Activated CD8-positive, alpha-beta memory T cell treated with anti-CD3 and anti-CD28 coated beads for 24 hours (primary cell): ENCODE data around the gene SHPK.

Experiments
- DNase-seq: peaks from one replicate; pipeline ENCODE4 v3.0.0-alpha.2; 2020

The SHPK gene

GRCh38 chr17:3626831-3627768 is 8.9 kb downstream of the SHPK start:
- DNase-seq: no peak

GRCh38 chr17:3622977-3623594 is 13.0 kb downstream of the SHPK start:
- DNase-seq: no peak

GRCh38 chr17:3621146-3621720 is 14.8 kb downstream of the SHPK start:
- DNase-seq: no peak

- DNase-seq: no peak
Observed at GRCh38 chr17:3615160-3615870, 20.7 kb downstream of the SHPK start.

DNA sequence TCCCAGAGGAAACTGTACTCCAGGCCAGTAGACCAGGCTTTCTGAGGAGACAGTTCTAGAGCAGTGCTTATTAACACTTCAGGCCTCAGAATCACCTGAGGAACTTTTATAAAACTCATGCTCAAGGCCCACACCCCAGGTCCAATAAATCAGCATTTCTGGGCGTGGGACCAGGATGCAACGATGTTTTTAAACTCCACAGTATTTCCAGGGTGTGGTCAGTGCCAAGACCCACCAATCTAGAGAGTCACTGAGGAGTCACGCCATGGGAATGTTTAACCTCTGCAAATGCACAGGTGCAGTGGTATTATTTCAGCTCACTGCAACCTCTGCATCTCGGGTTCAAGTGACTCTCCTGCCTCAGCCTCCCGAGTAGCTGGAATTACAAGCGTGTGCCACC is 22.9 kb downstream of the SHPK start:
- no peak for DNase-seq

- DNase-seq: no peak
Observed at GRCh38 chr17:3610523-3610922, 25.5 kb downstream of the SHPK start.

DNA sequence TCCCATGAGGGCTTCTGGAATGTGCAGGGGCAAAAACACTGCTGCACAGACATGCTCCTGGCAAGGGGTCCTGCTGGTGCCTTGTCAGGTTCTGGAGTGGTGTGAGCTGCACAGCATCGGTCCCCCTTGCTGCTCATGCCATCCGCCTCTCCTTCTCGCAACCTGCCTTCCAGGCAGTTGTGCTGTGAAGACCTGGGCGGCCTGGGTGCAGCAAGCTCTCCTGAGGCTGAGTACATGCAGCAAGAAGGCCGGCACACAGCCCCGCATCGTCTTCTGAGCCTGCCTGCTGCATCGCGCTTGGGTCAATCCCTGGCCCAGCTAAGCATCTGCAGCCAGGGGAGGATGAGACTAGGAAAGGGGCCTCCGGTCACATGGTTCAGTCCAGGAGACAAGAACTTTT is 26.4 kb downstream of the SHPK start:
- DNase-seq: no peak

DNA sequence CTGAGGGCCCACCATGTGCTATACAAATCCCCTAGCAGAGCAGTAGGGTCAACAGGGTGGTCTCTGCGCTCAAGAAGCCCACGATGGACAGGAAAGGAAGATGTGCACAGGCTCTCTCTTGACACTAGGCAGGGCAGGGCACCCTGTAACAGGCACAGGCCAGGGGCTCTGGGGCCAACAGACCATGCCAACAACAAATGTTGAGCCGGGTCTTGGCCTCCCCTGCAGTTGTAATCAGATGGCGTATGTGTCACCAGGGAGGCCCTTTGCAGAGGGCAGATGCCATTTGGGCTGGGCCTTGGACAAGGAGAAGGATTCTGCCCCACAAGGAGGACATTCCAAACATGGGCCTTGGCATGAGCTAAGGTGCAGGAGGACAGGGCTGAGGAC is 32.2 kb downstream of the SHPK start:
- DNase-seq: no peak

GRCh38 chr17:3603119-3603869 is 32.8 kb downstream of the SHPK start:
- DNase-seq: no peak

DNA sequence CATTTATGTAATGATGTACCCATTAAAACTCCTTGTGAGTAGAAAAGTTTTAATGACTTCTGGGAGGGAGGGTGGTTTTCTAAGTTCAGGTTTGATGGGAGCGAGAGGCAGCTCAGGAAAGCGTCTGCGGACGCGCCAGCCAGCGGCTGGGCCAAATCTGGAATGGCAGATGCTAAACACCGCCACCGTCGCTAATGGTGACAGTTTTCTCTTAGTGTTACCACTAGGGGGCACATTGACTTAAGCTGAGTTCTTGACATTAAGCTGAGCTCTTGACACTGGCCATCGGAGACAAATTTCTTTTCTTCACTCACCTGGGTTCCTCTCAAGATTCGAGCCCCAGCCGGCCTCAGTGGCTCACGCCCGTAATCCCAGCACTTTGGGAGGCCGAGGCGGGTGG is 33.6 kb downstream of the SHPK start:
- DNase-seq: no peak

GRCh38 chr17:3600529-3601205 is 35.4 kb downstream of the SHPK start:
- DNase-seq: no peak

GRCh38 chr17:3598078-3598477 is 38.0 kb downstream of the SHPK start:
- DNase-seq: no peak

DNA sequence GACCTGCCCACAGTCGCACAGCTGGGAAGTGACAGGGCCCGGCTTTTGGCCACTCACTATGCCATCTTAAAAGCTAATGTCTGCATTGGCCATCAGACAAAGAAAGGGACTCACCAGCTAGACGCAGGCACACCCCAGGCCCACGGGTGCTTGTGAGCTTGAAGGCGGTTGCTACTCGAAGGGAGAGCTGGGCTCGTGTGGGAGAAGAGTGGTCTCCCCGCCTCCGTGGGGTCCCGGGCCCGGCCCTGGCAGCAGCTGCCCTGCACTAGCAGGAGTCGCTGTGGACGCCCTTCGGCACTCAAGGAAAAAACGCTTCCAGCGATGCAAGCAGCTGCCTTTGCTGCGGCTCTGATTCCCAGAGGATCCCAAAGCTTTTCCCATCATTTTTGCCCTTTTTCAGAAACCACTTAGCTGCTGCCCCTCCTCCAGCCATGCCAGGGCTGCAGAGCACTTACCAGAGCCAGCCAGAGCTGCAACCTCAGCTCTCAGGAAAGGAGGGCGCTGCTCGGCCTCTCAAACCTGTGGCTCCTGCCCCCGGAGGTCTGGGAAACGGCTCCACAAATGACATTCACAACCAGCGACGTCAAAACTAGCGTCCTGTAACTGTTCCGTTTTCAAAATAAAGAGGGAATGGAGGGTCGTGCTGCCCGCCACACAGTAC is 39.1 kb downstream of the SHPK start:
- no peak for DNase-seq

GRCh38 chr17:3594976-3595375 is 41.1 kb downstream of the SHPK start:
- DNase-seq: no peak

DNA sequence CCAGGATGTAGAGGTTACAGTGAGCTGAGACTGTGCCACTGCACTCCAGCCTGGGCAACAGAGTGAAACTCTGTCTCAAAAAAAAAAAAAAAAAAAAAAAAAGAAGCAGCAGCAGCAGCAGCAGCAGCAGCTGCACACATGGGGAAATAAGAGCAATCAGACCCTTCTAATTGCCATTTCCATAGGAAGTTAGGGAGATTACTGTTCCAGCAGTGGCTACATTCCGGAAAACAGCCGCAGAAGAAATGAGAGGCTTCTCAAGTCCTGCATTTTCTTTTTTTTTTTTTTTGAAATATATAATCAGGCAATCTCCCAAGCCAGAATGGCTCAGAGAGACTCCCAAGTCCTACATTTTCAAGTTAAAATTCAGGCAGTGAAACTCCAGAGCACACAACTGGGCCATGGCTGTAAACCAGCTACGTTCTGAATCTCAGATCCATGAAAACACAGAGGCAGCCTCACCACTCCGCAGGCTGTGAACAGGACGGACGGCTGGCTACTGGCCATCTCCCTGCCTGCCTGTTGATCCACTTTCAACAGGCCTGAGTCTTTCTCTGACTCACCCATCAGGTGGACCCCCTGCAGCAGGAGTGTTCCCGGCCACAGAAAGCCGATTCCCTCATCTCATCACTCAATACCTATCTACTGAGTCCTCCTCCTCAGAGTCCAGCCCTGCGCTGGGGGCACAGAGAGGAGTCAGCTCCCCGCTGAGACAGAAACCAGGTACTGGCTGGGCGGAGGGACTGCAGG is 41.8 kb downstream of the SHPK start:
- no peak for DNase-seq

DNA sequence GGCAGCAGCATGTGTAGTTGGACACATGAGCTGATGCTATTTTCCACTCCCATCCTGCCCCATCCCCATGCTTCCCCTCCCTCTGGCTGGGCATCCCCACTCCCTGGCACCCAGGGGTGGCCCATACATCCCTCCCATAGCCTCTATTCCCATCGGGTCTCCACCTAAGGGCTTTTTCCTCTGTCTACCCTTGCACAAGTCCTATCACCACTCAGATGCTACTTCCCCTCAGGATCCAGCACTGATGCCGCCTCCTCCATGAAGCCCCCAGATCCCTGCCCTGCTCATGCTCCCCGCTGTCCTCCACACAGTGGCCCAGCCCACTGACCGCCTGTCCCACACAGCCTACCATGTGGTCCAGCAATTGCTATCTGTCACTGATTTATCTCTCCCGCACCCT is 42.7 kb downstream of the SHPK start:
- no peak for DNase-seq

GRCh38 chr17:3592216-3592860 is 43.7 kb downstream of the SHPK start:
- no peak for DNase-seq

GRCh38 chr17:3590768-3591167 is 45.3 kb downstream of the SHPK start:
- DNase-seq: no peak

DNA sequence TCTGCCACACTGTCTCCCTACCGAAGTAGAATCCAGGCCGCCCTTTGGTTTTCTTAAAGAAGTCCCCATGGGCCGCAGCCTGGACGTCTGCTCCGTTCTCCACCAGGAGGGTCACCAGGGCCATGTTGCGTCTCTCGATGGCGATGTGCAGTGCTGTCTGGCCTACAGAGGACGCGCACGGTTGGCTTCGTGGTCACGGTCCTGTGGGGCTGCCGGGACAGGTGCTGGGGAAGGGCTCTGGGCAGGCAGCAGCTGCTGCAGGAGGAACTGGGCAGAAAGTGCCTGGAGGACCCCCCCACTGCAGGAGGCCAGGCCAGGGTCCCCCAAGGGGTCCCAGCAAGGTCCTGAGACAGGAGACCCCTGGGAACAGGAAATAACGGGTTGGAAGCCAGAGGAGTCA is 45.8 kb downstream of the SHPK start:
- no peak for DNase-seq

- no peak for DNase-seq
Observed at GRCh38 chr17:3589784-3590183, 46.3 kb downstream of the SHPK start.
